Loucy (cell line): ENCODE data around the gene PAAF1.

ENCODE experiments used
- H2AFZ ChIP-seq: fragments of 200-600 bp; sonication (generic); 2 replicates; pipeline ENCODE4 v1.6.0; 2016; ENCODE audit warnings: antibody characterized with exemption, mild to moderate bottlenecking, low read length, moderate library complexity
- H3F3A ChIP-seq: fragments of 200-600 bp; 2 replicates; pipeline ENCODE4 v1.6.0; 2016; ENCODE audit warnings: antibody characterized with exemption, low read depth, mild to moderate bottlenecking
- H3K27me3 ChIP-seq: fragments of 200-600 bp; sonication (generic); 2 replicates; pipeline ENCODE4 v1.6.1; 2014; ENCODE audit warnings: low read length, mild to moderate bottlenecking; ENCODE audit not compliant: insufficient read depth, poor library complexity, severe bottlenecking
- H3K36me3 ChIP-seq: fragments of 200-600 bp; sonication (generic); 2 replicates; pipeline ENCODE4 v1.6.1; 2016; ENCODE audit warnings: low read length; ENCODE audit not compliant: insufficient read depth
- H3K4me1 ChIP-seq: fragments of 200-600 bp; sonication (generic); 2 replicates; pipeline ENCODE4 v1.5.1; 2014; ENCODE audit warnings: low read length, mild to moderate bottlenecking; ENCODE audit not compliant: insufficient read depth, poor library complexity, severe bottlenecking
- H3K4me2 ChIP-seq: fragments of 200-600 bp; sonication (generic); 2 replicates; pipeline ENCODE4 v1.6.0; 2014; ENCODE audit warnings: antibody characterized with exemption, low read length, low read depth, mild to moderate bottlenecking; ENCODE audit not compliant: poor library complexity, severe bottlenecking
- H3K4me3 ChIP-seq: fragments of 200-600 bp; sonication (generic); 2 replicates; pipeline ENCODE4 v1.5.1; 2014; ENCODE audit warnings: low read length, mild to moderate bottlenecking, mixed read lengths; ENCODE audit not compliant: poor library complexity, severe bottlenecking
- H3K79me2 ChIP-seq: fragments of 200-600 bp; sonication (generic); 2 replicates; pipeline ENCODE4 v1.6.1; 2014; ENCODE audit warnings: low read length; ENCODE audit not compliant: insufficient read depth
- H3K9ac ChIP-seq: fragments of 200-600 bp; sonication (generic); 2 replicates; pipeline ENCODE4 v1.6.0; 2014; ENCODE audit warnings: mild to moderate bottlenecking, low read depth, low read length, moderate library complexity; ENCODE audit not compliant: poor library complexity, severe bottlenecking
- H3K9me2 ChIP-seq: fragments of 200-600 bp; sonication (generic); replicated peaks from 2 replicates; pipeline ENCODE4 v1.6.1; 2016; ENCODE audit warnings: low read depth, low read length, mixed read lengths
- H3K9me3 ChIP-seq: fragments of 200-600 bp; sonication (generic); 2 replicates; pipeline ENCODE4 v1.6.1; 2014; ENCODE audit warnings: mild to moderate bottlenecking, antibody characterized with exemption, low read length, low read depth; ENCODE audit not compliant: insufficient read depth
- H4K20me1 ChIP-seq: fragments of 200-600 bp; sonication (generic); 2 replicates; pipeline ENCODE4 v1.6.0; 2014; ENCODE audit warnings: antibody characterized with exemption, low read length, mild to moderate bottlenecking; ENCODE audit not compliant: insufficient read depth, poor library complexity, severe bottlenecking
- CTCF ChIP-seq: fragments of 200-600 bp; sonication (generic); conservative IDR thresholded peaks from 2 replicates; pipeline ENCODE4 v1.5.1; 2014; ENCODE audit warnings: mild to moderate bottlenecking, antibody characterized with exemption, low read length
- EZH2phosphoT487 ChIP-seq: fragments of 200-600 bp; IDR thresholded peaks from 2 replicates; pipeline ENCODE4 v1.6.1; 2018; ENCODE audit warnings: antibody characterized with exemption, mild to moderate bottlenecking, moderate library complexity, borderline replicate concordance

Gene PAAF1

DNA sequence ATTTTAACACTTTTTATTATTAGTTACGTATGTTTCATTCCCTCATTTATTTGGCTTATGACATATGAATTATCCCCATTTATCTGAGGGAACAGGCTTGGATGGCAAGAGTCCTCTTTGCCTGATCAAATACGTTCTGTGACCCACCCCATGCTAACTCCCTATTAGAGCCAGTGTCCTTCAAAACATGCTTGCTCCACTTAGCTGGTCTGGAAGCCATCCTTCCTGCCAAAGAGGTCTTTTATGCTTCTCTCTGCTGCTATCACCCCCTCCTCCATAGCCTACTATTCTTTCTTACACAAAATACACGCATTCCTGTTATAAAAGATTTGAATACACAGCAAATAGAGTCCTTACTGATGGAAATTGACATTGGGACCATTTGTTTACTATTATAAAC lies 6.5 kb upstream of the PAAF1 start:
- H3K4me2 ChIP-seq: no peak overlapping the region
- H3K9me3 ChIP-seq: no peaks in the 10 kb centered on the region
- H4K20me1 ChIP-seq: peaks cover 3% of the 10 kb centered on the region
- no peaks in the 10 kb centered on the region for H3K9me2 ChIP-seq
- H3K4me1 ChIP-seq: peaks cover 9% of the 10 kb centered on the region
- H3K4me3 ChIP-seq: no peak overlapping the region
- H3F3A ChIP-seq: no peaks in the 10 kb centered on the region
- peaks cover 24% of the 10 kb centered on the region for H3K79me2 ChIP-seq
- H3K27me3 ChIP-seq: no peaks in the 10 kb centered on the region
- no peak overlapping the region for H3K9ac ChIP-seq
- TF ChIP-seq EZH2phosphoT487 (no peak), CTCF (no peak)
- peaks cover 17% of the 10 kb centered on the region; the same call in 1 of the 2 replicates for H3K36me3 ChIP-seq
- H2AFZ ChIP-seq: no peak overlapping the region

GRCh38 chr11:73872749-73873357 lies 3.9 kb upstream of the PAAF1 start:
- no peak overlapping the region for H3K4me2 ChIP-seq
- H3K4me3 ChIP-seq: no peak overlapping the region
- peaks cover 15% of the 10 kb centered on the region; the same call in 1 of the 2 replicates for H3K36me3 ChIP-seq
- peaks cover 7% of the 10 kb centered on the region for H4K20me1 ChIP-seq
- H3K27me3 ChIP-seq: no peaks in the 10 kb centered on the region
- TF ChIP-seq CTCF: no peak
- TF ChIP-seq EZH2phosphoT487: no peak
- no peak overlapping the region for H2AFZ ChIP-seq
- H3F3A ChIP-seq: no peaks in the 10 kb centered on the region
- H3K9ac ChIP-seq: no peak overlapping the region
- no peaks in the 10 kb centered on the region for H3K9me2 ChIP-seq
- peaks cover 17% of the 10 kb centered on the region for H3K4me1 ChIP-seq
- H3K79me2 ChIP-seq: peaks cover 46% of the 10 kb centered on the region
- no peaks in the 10 kb centered on the region for H3K9me3 ChIP-seq

GRCh38 chr11:73875380-73875779 lies 1.4 kb upstream of the PAAF1 start:
- Histone ChIP-seq H2AFZ (no peak overlapping the region), H3K9ac (peak overlapping the region; percentile 91), H3K4me2 (peak overlapping the region; percentile 98), H3F3A (no peaks in the 10 kb centered on the region), H3K9me2 (no peaks in the 10 kb centered on the region), H3K4me3 (peak overlapping the region; percentile 92), H3K4me1 (peaks cover 25% of the 10 kb centered on the region), H3K36me3 (peaks cover 15% of the 10 kb centered on the region; the same call in 1 of the 2 replicates), H3K27me3 (no peaks in the 10 kb centered on the region), H3K79me2 (peaks cover 59% of the 10 kb centered on the region), H4K20me1 (peaks cover 7% of the 10 kb centered on the region), H3K9me3 (no peaks in the 10 kb centered on the region)
- TF ChIP-seq EZH2phosphoT487 (no peak), CTCF (no peak)
